Measurements from ENCODE around the gene TOP3B. TPM values are rescaled to one million over a fixed set of nuclear protein-coding genes. Genes with fewer than 3 reads are reported as not detected.

Gene TOP3B
- total RNA-seq, 2 experiments from 2014 or later, result 82.6 to 98.7 TPM

- TF ChIP-seq CTCF (conservative IDR thresholded peaks at IDR 0.05; ENCODE audit: low read length) (no peak), EZH2phosphoT487 (IDR thresholded peaks at IDR 0.05; ENCODE audit: borderline replicate concordance, low read depth, low read length) (no peak)
Measured at GRCh38 chr22:21945453-21946261, 36.9 kb downstream of the TOP3B start.

GRCh38 chr22:21944871-21945270 is 37.7 kb downstream of the TOP3B start:
- no peak overlapping the region for H2AFZ ChIP-seq (ENCODE audit: low read length)
- peaks cover 8% of the 10 kb centered on the region for H3K4me1 ChIP-seq (ENCODE audit: insufficient read depth, low read length, poor library complexity, severe bottlenecking)
- no peak for DNase-seq (ENCODE audit: low spot score)
- H3K4me2 ChIP-seq (ENCODE audit: low read length), result no peak overlapping the region
- no peaks in the 10 kb centered on the region for H4K20me1 ChIP-seq (ENCODE audit: insufficient read depth, low read length)
- no peaks in the 10 kb centered on the region for H3K9me2 ChIP-seq (ENCODE audit: insufficient read depth, low read length)
- CTCF ChIA-PET (ENCODE audit: unreplicated experiment), result interaction anchor here (0.6 kb wide), 1 partner anchor 237 kb away, joined by 4 read pairs; no protein-coding TSS in a partner anchor
- intact Hi-C loops (cut with micrococcal nuclease; ENCODE audit: unreplicated experiment), result no loop called here
- H3K36me3 ChIP-seq (ENCODE audit: insufficient read depth, low read length), result peaks cover 4% of the 10 kb centered on the region; the same call in 1 of the 2 replicates
- no peaks in the 10 kb centered on the region for H3K9me3 ChIP-seq (ENCODE audit: low read length)
- H3K79me2 ChIP-seq (ENCODE audit: insufficient read depth, low read depth, low read length), result no peaks in the 10 kb centered on the region
- POLR2A ChIA-PET, result no interaction called here
- TF ChIP-seq CTCF (conservative IDR thresholded peaks at IDR 0.05; ENCODE audit: low read length) (no peak), EZH2phosphoT487 (IDR thresholded peaks at IDR 0.05; ENCODE audit: borderline replicate concordance, low read depth, low read length) (no peak)
- H3K4me3 ChIP-seq (ENCODE audit: low read depth, low read length, poor library complexity, severe bottlenecking), result no peak overlapping the region
- H3K27ac ChIP-seq (ENCODE audit: low read depth, low read length, poor library complexity, severe bottlenecking), result no peak overlapping the region
- BruUV-seq (replicated peaks), result no TSS peak

More at GRCh38 chr22:21945453-21946261, 36.9 kb downstream of the TOP3B start:
- Histone ChIP-seq H2AFZ (ENCODE audit: low read length) (no peak overlapping the region), H4K20me1 (ENCODE audit: insufficient read depth, low read length) (no peaks in the 10 kb centered on the region), H3K27ac (ENCODE audit: low read depth, low read length, poor library complexity, severe bottlenecking) (no peak overlapping the region), H3K79me2 (ENCODE audit: insufficient read depth, low read depth, low read length) (no peaks in the 10 kb centered on the region), H3K4me2 (ENCODE audit: low read length) (no peak overlapping the region), H3K4me1 (ENCODE audit: insufficient read depth, low read length, poor library complexity, severe bottlenecking) (peaks cover 8% of the 10 kb centered on the region), H3K9me2 (ENCODE audit: insufficient read depth, low read length) (no peaks in the 10 kb centered on the region), H3K36me3 (ENCODE audit: insufficient read depth, low read length) (peaks cover 4% of the 10 kb centered on the region; the same call in 1 of the 2 replicates), H3K4me3 (ENCODE audit: low read depth, low read length, poor library complexity, severe bottlenecking) (no peak overlapping the region), H3K9me3 (ENCODE audit: low read length) (no peaks in the 10 kb centered on the region)
- POLR2A ChIA-PET, result interaction anchor here (0.7 to 0.8 kb wide), 2 partner anchors 34 to 99 kb away, joined by 3 read pairs; no protein-coding TSS in a partner anchor
- intact Hi-C loops (cut with micrococcal nuclease; ENCODE audit: unreplicated experiment), result no loop called here
- CTCF ChIA-PET (ENCODE audit: unreplicated experiment), result interaction anchor here (0.6 to 0.7 kb wide), 2 partner anchors 61 to 238 kb away, joined by 3 to 4 read pairs; no protein-coding TSS in a partner anchor
- BruUV-seq (replicated peaks), result no TSS peak
- DNase-seq (ENCODE audit: low spot score), result no peak
